Measurements from ENCODE around the gene ASXL2.

The ASXL2 gene

GRCh38 chr2:25777077-25777476 lies 101.2 kb downstream of the ASXL2 start:
- no peak for TF ChIP-seq CTCF (IDR thresholded peaks at IDR 0.05; ENCODE audit: control insufficient read depth, extremely low read depth, insufficient read depth)
- no peak for DNase-seq (ENCODE audit: low read depth)
- no peak overlapping the region for H3K4me3 ChIP-seq (ENCODE audit: low read depth, low read length)

GRCh38 chr2:25772078-25772477 lies 106.2 kb downstream of the ASXL2 start:
- DNase-seq (ENCODE audit: low read depth), result no peak
- no peak for TF ChIP-seq CTCF (IDR thresholded peaks at IDR 0.05; ENCODE audit: control insufficient read depth, extremely low read depth, insufficient read depth)
- no peak overlapping the region for H3K4me3 ChIP-seq (ENCODE audit: low read depth, low read length)

- no peak for DNase-seq (ENCODE audit: low read depth)
- no peak for TF ChIP-seq CTCF (IDR thresholded peaks at IDR 0.05; ENCODE audit: control insufficient read depth, extremely low read depth, insufficient read depth)
- no peak overlapping the region for H3K4me3 ChIP-seq (ENCODE audit: low read depth, low read length)
Observed at GRCh38 chr2:25763575-25763974, 114.7 kb downstream of the ASXL2 start.

GRCh38 chr2:25760297-25760696 lies 118.0 kb downstream of the ASXL2 start:
- no peak for TF ChIP-seq CTCF (IDR thresholded peaks at IDR 0.05; ENCODE audit: control insufficient read depth, extremely low read depth, insufficient read depth)
- no peak for DNase-seq (ENCODE audit: low read depth)
- H3K4me3 ChIP-seq (ENCODE audit: low read depth, low read length), result no peak overlapping the region

GRCh38 chr2:25758348-25758747 lies 119.9 kb downstream of the ASXL2 start:
- no peak overlapping the region for H3K4me3 ChIP-seq (ENCODE audit: low read depth, low read length)
- no peak for DNase-seq (ENCODE audit: low read depth)
- TF ChIP-seq CTCF (IDR thresholded peaks at IDR 0.05; ENCODE audit: control insufficient read depth, extremely low read depth, insufficient read depth), result no peak

GRCh38 chr2:25757906-25758305 lies 120.4 kb downstream of the ASXL2 start:
- DNase-seq (ENCODE audit: low read depth), result peak; percentile 85
- TF ChIP-seq CTCF (IDR thresholded peaks at IDR 0.05; ENCODE audit: control insufficient read depth, extremely low read depth, insufficient read depth), result no peak

GRCh38 chr2:25756536-25756935 lies 121.8 kb downstream of the ASXL2 start:
- H3K4me3 ChIP-seq (ENCODE audit: low read depth, low read length), result no peak overlapping the region
- DNase-seq (ENCODE audit: low read depth), result no peak
- no peak for TF ChIP-seq CTCF (IDR thresholded peaks at IDR 0.05; ENCODE audit: control insufficient read depth, extremely low read depth, insufficient read depth)

More at GRCh38 chr2:25757906-25758305, 120.4 kb downstream of the ASXL2 start:
- H3K4me3 ChIP-seq (ENCODE audit: low read depth, low read length), result no peak overlapping the region

All from LNCaP clone FGC (cell line).